Right lobe of liver (tissue), 6 donors: ENCODE data around the gene MFAP4. TPM values are rescaled to one million over a fixed set of nuclear protein-coding genes. Genes with fewer than 3 reads are reported as not detected.

Experiments
- ATAC-seq, 4 donors: fragments of 200-7000 bp; cut with Tn5 transposase; one replicate each; pipeline ENCODE4 v1.9.1; 2020; ENCODE audit warnings: mild to moderate bottlenecking in 4 of 4, moderate library complexity in 4 of 4
- DNase-seq, 3 donors: peaks; one replicate each; pipeline ENCODE4 v3.0.0-alpha.2; 2020
- H3K27ac ChIP-seq, 3 donors: fragments of 200-600 bp; one replicate each; pipeline ENCODE4 v1.8.0; 2022
- H3K27me3 ChIP-seq, 2 donors: fragments of 200-600 bp; one replicate each; pipeline ENCODE4 v1.8.0; 2022
- H3K36me3 ChIP-seq, 4 donors: fragments of 200-600 bp; sonication (generic) in 1 of 4; one replicate each; pipeline versions ENCODE4 v1.5.1 to v1.8.0; 2017 to 2022; ENCODE audit warnings: control low read depth in 1 of 4
- H3K4me1 ChIP-seq, 4 donors: fragments of 200-600 bp; sonication (generic) in 1 of 4; one replicate each; pipeline versions ENCODE4 v1.5.1 to v1.8.0; 2017 to 2022; ENCODE audit warnings: control low read depth in 1 of 4
- H3K4me3 ChIP-seq, 3 donors: fragments of 200-600 bp; one replicate each; pipeline ENCODE4 v1.8.0; 2022
- H3K9me3 ChIP-seq, 4 donors: fragments of 200-600 bp; sonication (generic) in 1 of 4; one replicate each; pipeline versions ENCODE4 v1.5.1 to v1.8.0; 2017 to 2022; ENCODE audit warnings: control low read depth in 1 of 4
- POLR2A ChIP-seq: fragments of 450-650 bp; IDR thresholded peaks from one replicate; pipeline ENCODE4 v1.6.1; 2017; ENCODE audit warnings: antibody characterized with exemption, mild to moderate bottlenecking
- WGBS: methylation state at CpG from one replicate; pipeline ENCODE4 v1.1.6; 2018; ENCODE audit warnings: low coverage, low lambda C conversion rate; ENCODE audit not compliant: insufficient coverage; ENCODE audit errors: missing lambda C conversion rate; 5-methylcytosine and 5-hydroxymethylcytosine counted together
- intact Hi-C, 2 donors: fragments of 100-400 bp; cut with DNase I; formaldehyde crosslinking; loops; one replicate each; pipeline versions ENCODE4 v1.11.2 to v1.14.1; 2022
- total RNA-seq, 6 experiments: library from RNA; depleted of rRNA in 2 of 6; stranded (reverse); fragments of >200 nt in 2 of 6; fragmentation: NEBNext Ultra II Directional in 3 of 6; extraction: Animal tissue kit (Norgen Biotek cat#: 25700) in 3 of 6; gene quantifications; one replicate each; pipeline versions ENCODE4 v1.1.0 to v1.2.4, GENCODE V29; 2016 to 2023
- TF ChIP-seq, protein P1 (sequence below), 4 donors: fragments of 200-600 bp in 3 of 4; fragments of 450-650 bp in 1 of 4; IDR thresholded peaks; one replicate each; pipeline versions ENCODE4 v1.5.1 to v1.8.0; 2016 to 2022; ENCODE audit warnings: antibody characterized with exemption in 4 of 4, mild to moderate bottlenecking in 2 of 4
- donor health status: DM: no; HTN: yes; CAD: no.
- donor health status: DM: no; HTN: no; CAD: no.
- donor health status: DM: no; HTN: no; CAD: no.
- donor health status: DM: no; HTN: yes; CAD: no.
- donor health status: DM: no; HTN: yes; CAD: no.

MFAP4 gene
- total RNA-seq, 6 experiments from 2014 or later: 2.3 to 12.0 (median 6.5) TPM

DNA sequence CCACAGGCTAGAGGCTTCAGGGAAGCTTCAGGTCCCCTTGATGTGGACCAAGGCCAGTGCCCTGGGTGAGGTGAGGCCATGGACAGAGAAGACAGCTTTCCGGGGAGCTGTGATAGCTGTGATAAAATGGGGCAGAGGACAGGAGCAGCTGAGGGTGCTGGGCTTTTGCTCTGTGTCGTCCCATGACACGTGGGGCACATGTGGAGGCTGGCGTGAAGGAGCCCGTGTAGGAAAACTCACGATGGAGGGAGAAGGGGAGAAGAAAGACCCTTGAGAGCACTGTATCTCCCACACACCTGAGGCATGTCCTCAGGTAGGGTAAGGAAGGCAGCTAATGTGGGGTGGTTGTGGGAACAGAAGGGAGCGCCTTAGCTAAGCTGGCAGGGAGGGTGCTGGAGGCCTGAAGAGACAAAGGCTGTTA, 45.8 kb downstream of the MFAP4 start:
- 46% methylated on average over 7 of the region's 7 CpGs for WGBS
- TF ChIP-seq, protein P1, sequence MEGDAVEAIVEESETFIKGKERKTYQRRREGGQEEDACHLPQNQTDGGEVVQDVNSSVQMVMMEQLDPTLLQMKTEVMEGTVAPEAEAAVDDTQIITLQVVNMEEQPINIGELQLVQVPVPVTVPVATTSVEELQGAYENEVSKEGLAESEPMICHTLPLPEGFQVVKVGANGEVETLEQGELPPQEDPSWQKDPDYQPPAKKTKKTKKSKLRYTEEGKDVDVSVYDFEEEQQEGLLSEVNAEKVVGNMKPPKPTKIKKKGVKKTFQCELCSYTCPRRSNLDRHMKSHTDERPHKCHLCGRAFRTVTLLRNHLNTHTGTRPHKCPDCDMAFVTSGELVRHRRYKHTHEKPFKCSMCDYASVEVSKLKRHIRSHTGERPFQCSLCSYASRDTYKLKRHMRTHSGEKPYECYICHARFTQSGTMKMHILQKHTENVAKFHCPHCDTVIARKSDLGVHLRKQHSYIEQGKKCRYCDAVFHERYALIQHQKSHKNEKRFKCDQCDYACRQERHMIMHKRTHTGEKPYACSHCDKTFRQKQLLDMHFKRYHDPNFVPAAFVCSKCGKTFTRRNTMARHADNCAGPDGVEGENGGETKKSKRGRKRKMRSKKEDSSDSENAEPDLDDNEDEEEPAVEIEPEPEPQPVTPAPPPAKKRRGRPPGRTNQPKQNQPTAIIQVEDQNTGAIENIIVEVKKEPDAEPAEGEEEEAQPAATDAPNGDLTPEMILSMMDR (IDR thresholded peaks at IDR 0.05): no peak
- TF ChIP-seq POLR2A: no peak
- Histone ChIP-seq H3K27me3 (no peaks in the 10 kb centered on the region), H3K4me1 (peaks cover 2 to 73% (median 33%) of the 10 kb centered on the region in 4 donors), H3K36me3 (no peaks in the 10 kb centered on the region), H3K27ac (peak overlapping the region in 2 of 3 donors; percentile 2 to 40), H3K4me3 (no peak overlapping the region), H3K9me3 (no peaks in the 10 kb centered on the region)
- peak in 1 of 3 donors; percentile 47 for DNase-seq
- ATAC-seq: no peak
- intact Hi-C loops: no loop called here

DNA sequence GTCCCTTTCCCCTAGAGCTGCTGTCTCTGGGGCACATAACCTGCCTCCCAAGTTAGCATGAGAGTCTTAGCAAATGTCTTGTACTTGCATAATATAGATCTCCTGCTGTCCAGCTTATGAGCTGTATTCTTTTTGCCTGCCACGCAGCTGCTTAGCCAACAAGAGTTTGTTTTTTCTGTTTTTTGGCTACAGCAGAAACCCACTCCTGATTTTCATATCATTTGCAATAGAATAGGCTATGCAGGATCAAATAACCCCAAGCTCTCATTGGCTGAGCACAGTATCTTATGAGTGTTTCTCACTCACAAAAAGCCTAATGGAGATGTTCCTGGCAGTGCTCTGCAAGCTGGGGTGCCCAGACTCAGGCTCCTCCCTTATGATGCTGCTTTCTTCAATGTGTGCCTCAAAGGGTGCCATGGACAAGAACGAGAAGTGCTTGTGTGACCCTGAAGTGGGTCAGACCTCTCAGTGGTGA, 47.6 kb downstream of the MFAP4 start:
- no peaks in the 10 kb centered on the region for H3K9me3 ChIP-seq
- H3K36me3 ChIP-seq: no peaks in the 10 kb centered on the region
- ATAC-seq (no peak), DNase-seq (no peak)
- no peaks in the 10 kb centered on the region for H3K27me3 ChIP-seq
- H3K4me1 ChIP-seq: peaks cover 0 to 62% (median 24%) of the 10 kb centered on the region in 4 donors
- H3K27ac ChIP-seq: peak overlapping the region in 1 of 3 donors; percentile 89
- TF ChIP-seq POLR2A: no peak
- TF ChIP-seq, protein P1 (IDR thresholded peaks at IDR 0.05): no peak
- H3K4me3 ChIP-seq: no peak overlapping the region
- WGBS: 53% methylated on average over 1 of the region's 2 CpGs
- intact Hi-C loops: no loop called here

DNA sequence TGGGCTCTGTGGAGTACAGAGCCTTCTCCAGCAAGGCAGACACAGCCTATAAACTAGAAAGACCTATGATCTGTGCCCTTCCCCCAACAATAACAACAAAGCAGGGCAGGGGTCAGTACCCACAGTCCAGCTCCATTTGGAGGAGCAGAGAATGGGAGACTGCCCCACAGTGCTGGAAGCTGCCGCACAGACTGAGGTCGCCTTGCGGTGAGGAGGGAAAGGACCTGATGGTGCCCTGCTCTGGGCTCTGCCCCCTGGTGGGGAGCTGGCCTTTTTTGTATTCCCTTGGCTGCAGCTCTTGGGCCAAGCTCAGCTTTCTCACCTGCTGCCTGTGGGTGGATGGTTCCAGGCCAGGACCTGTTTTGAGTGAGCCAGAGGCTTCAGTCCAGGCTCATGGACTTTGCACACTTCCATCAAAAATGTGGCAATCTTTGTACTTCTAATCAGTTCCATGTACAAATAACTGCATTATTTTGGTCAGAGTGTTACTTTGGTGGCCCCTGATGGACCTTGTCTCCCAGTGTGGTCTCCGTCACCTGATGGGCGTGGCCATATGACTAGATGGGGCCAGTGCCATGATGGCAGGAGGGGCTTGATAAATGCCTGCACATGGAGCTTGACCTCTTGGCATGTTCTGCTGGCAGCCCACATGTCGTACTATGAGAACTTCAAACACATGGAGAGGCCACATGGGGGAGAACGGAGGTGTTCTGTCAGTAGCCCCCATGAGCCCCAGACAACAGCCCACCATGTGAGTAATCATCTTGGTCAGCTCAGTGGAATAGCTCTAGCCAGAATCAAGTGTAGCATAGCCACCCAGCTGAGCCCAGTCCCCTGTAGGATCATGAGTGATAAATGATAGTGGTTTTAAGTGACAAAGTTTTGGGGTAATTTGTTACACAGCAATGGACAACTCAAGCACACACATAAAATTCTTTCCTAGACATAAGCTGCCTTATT, 48.7 kb downstream of the MFAP4 start:
- peaks cover 0 to 51% (median 19%) of the 10 kb centered on the region in 4 donors for H3K4me1 ChIP-seq

DNA sequence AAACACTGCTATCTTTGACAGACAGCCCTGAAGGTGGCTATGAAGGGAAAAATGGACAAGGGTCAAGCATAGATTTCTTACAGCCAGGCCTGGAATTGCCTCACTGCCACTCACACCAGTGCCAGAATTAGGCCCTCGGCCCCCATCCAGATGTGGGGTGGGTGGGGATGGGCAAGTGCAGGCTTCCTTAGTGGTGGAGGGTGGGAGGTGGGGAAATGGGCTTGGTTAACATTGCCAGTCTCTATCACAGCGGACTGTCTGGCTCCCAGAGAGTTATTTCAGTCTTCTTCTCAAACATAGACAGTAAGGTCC, 49.3 kb downstream of the MFAP4 start:
- ATAC-seq (peak in 3 of 4 donors; percentile 1 to 29 (median 14)), DNase-seq (peak in 2 of 3 donors; percentile 73 to 80)
- H3K4me3 ChIP-seq: peak overlapping the region in 2 of 3 donors; percentile 56 to 63
- H3K27ac ChIP-seq: peak overlapping the region; percentile 51 to 89 (median 89)
- TF ChIP-seq, protein P1 (IDR thresholded peaks at IDR 0.05): no peak
- no peak for TF ChIP-seq POLR2A
- no peaks in the 10 kb centered on the region for H3K9me3 ChIP-seq
- 17% methylated on average over 1 of the region's 2 CpGs for WGBS
- no peaks in the 10 kb centered on the region for H3K27me3 ChIP-seq
- H3K36me3 ChIP-seq: no peaks in the 10 kb centered on the region
- peaks cover 0 to 44% (median 16%) of the 10 kb centered on the region in 4 donors for H3K4me1 ChIP-seq
- intact Hi-C loops: no loop called here

More for the DNA sequence above, 48.7 kb downstream of the MFAP4 start:
- ATAC-seq (peak; percentile 79 to 86 (median 84)), DNase-seq (peak; percentile 87 to 97 (median 95))
- 27% methylated on average over 2 of the region's 7 CpGs for WGBS
- Histone ChIP-seq H3K9me3 (no peaks in the 10 kb centered on the region), H3K36me3 (no peaks in the 10 kb centered on the region), H3K4me3 (peak overlapping the region in 2 of 3 donors; percentile 56 to 63), H3K27me3 (no peaks in the 10 kb centered on the region), H3K27ac (peak overlapping the region; percentile 52 to 89 (median 89))
- intact Hi-C loops: no loop called here
- TF ChIP-seq POLR2A: peak; percentile 55
- TF ChIP-seq, protein P1 (IDR thresholded peaks at IDR 0.05): peak; percentile 80 to 97 (median 86)
